ENCODE results near the gene PTPRD.

Gene PTPRD

DNA sequence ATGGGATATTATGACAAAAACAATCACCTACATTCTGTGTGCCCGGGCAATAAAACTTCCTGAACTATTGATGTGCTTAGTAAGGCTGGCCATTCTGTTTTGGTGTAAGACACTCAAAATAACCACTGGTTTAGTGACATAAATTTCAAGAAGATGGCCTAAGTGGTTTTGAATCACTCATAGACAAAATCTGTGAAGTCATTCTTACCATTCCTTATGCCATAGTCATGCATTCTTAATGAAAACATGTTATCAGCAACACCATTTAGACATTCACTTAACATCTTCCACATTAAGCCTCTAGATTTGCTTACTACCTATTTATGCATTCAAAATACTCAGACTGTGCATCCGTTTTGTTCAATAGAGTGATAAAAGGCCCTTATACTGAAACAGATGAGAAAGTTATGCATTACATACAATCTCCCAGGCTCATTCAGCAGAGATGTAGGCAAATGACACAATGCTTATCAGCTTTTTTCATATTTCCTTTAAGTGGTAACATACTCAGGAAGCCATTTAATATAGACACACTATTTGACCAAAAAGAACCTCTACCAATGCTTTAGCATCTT lies 1964.4 kb downstream of the PTPRD start:
- DNase-seq (ENCODE audit: low read depth, low spot score), result peak; percentile 31

- no peak for DNase-seq (ENCODE audit: low read depth, low spot score)
These were observed 1965.0 kb downstream of the PTPRD start for GRCh38 chr9:8647824-8648223.

GRCh38 chr9:8644571-8644970 lies 1968.2 kb downstream of the PTPRD start:
- no peak for DNase-seq (ENCODE audit: low read depth, low spot score)

DNA sequence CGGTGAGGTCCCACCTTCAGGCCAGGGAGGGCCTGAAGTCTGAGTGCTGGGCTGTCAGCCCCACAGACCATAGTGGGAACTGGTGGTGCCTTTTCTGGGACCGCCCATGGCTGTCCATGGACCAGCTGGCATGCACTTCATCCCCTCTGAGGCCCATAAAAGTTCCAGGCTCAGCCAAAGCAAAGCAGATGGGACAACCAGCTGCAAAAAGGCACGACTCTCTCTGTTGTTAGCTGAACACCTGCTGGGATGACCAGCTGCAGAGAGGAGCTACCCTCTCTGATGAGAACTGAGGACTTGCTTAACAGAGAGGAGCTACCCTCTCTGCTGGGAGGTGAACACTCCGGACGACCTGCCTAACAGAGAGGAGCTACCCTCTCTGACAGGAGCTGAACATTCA lies 1968.9 kb downstream of the PTPRD start:
- DNase-seq (ENCODE audit: low read depth, low spot score), result no peak

GRCh38 chr9:8643464-8643863 lies 1969.3 kb downstream of the PTPRD start:
- no peak for DNase-seq (ENCODE audit: low read depth, low spot score)

DNA sequence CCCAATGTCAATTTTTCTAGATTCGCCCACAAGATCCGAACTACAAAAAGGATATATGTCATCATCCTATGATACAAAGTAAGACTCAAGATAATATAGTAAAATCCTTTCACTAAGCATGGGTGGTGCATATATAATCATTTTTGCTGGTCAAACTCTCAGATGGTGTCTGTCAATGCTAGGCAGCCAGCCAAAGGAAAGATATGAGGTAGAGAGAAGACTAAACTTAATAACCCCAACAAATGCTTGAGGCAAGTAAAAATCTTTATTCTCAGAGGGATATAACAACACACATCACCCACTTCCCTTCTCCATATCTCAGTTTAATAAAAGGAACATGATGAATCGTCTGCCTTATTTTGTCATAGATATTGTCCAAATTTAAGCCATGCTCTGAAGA lies 1972.0 kb downstream of the PTPRD start:
- no peak for DNase-seq (ENCODE audit: low read depth, low spot score)

DNA sequence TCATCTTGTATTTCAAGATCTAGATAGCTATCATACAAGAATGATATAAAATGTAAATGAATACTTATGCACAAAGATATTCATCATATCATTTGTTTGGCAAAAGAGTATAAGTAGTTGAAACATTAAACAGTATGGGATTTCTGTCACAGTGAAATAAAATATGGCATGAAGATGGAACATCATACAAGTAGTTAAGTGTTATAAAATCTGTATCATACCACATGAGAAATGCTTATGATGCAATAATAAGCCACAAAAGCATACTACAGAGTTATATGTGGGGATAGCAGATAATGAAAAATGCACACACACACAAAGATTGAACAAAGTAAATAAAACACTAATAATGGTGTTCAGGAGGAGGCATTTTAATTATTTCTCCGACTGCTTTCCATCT lies 1975.2 kb downstream of the PTPRD start:
- no peak for DNase-seq (ENCODE audit: low read depth, low spot score)

GRCh38 chr9:8633784-8634183 lies 1979.0 kb downstream of the PTPRD start:
- DNase-seq (ENCODE audit: low read depth, low spot score), result no peak

DNA sequence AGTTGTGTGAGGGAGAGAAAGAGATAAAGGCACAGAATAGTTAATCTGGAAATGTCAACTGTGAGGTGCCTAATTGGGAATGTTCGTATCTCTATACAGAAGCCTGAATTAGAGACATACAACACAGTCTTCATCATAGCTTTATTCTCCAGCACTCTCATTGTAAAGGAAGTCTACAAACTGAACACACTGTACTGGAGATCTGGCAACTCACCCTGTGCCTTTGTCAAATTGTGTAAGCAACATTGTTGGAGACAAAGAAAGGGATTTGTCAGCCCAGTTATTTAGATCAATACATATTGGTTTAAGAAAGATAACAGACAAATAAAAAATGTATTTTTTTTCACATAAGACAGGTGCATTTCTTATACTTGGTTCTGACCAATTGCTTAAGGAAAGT lies 1980.3 kb downstream of the PTPRD start:
- no peak for DNase-seq (ENCODE audit: low read depth, low spot score)

DNA sequence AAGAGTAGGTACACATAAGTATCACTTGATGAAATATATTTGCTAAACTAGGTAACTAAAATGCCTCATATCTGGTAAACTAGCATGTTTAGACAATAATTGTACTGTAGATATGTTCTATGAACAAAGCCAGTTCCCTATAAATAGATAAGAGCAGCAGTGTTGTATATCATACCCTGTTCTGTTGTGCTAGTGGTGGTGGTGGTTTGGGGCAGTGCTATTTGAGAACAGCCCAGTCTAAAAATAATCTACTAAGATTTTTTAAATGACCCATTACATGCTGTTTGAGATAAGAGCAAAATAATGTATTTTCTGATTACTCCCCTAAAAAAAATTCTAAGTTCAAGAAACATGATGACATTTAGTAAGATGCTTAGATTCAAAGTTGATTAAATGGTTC lies 1984.0 kb downstream of the PTPRD start:
- DNase-seq (ENCODE audit: low read depth, low spot score), result no peak

- DNase-seq (ENCODE audit: low read depth, low spot score), result no peak
These were observed 1984.7 kb downstream of the PTPRD start for GRCh38 chr9:8627976-8628679.

GRCh38 chr9:8622871-8623270 lies 1989.9 kb downstream of the PTPRD start:
- DNase-seq (ENCODE audit: low read depth, low spot score), result no peak

DNA sequence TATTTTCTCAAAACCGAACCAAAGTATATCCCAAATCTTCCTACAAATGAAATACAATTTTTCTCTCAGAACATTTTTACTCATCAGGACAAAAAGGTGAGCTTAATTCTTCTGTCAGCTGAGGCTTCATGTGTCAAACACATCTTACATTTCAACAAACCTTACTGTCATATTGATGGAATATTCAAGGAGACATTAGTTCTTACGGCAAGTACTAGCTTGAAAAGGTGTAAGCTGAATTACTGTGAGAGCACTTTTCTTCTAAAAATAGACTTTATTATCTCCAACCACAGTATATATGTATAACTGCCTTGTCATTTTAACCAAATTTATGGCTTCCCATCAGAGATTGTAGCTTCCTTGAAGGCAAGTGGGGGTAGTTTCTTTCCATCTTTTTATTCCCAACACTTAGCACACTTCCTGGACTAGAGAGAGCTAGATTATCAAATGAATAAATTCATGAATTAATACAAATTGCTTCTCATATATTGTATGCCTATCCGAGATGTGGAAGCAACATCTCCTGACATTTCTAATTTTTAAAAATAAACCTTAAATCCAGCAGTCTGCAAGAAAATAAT lies 1990.5 kb downstream of the PTPRD start:
- DNase-seq (ENCODE audit: low read depth, low spot score), result no peak

GRCh38 chr9:8621416-8621815 lies 1991.4 kb downstream of the PTPRD start:
- no peak for DNase-seq (ENCODE audit: low read depth, low spot score)

DNA sequence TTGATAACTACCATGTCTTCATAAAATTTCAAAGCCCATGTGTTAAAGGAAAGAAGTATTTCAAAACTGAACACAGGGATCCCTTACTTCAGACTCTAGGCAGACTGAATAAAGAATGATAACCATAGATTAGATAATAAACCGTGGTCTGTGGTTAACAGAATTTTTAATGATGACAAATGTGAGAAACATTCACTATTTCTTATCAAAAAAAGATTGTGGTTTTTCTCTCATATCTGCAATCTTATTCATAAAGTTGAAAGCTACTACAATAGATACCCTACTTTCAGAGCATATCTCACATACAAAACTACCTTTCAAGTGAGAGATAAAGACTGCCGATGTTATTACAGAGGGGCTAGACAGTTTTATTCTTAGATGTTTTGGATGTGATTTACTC lies 1996.4 kb downstream of the PTPRD start:
- peak; percentile 22 for DNase-seq (ENCODE audit: low read depth, low spot score)

DNA sequence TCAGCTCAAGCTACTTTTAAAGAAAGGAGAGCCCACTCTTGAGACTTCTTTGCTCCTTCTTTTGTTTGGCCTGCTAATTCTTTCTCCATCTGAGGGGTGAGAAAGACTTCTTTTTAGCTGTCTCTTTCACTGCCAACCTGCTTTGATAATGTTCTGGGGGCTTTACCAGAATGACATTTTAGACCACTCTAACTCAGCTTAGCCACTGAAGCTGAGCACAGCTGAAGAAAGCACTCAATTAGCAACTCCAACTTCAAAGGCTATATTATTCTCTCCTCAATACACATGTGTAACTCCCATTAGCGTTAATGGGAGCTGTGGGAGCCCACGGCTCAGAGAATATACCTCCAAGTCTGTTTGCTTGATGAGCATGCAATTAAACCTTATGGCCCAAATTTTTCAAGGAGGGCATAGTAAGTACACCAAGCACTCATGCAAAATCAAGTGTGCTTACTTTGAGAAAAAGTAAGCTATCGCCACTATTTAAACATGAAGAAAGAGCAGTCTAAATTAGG lies 1997.8 kb downstream of the PTPRD start:
- DNase-seq (ENCODE audit: low read depth, low spot score), result no peak

DNA sequence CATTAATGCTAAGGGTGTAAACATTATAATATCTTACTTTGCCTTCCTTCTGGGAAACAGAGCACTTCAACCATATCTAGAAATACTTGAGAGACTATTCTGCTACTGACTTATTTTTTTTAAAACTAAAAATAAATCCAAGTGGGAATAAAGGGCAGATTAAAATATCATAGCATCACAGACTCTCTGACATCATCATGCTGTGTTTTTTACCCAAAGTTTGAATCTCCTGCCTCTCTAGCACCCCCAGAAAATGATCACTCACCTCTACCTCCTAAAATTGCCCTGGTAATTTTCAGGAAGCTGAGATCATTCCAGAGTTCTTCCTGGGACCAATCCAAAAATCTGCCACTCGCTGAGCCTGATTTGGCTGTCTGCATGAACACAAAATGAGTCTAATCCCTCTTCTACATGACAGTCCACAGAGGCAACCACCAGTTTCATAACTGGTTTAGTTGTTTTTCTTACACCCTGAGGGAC lies 1999.4 kb downstream of the PTPRD start:
- DNase-seq (ENCODE audit: low read depth, low spot score), result peak; percentile 68

DNA sequence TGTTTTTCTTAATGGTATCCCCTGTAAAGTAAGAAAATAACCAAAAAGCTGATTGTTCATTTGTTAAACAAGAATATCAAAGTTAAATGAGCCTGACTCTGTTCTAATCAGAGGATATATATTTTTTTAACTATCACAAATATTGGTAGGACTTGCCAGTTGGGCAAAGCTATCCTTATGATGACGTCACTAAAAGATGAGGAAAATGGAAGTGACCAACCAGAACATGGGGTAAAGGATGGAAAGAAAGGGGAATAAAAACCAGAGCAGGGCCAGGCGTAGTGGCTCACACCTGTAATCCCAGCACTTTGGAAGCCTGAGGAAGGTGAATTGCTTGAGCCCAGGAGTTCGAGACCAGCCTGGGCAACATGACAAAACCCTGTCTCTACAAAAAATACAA lies 2001.6 kb downstream of the PTPRD start:
- no peak for DNase-seq (ENCODE audit: low read depth, low spot score)

- DNase-seq (ENCODE audit: low read depth, low spot score), result no peak
These were observed 2002.5 kb downstream of the PTPRD start for GRCh38 chr9:8610256-8610655.

DNA sequence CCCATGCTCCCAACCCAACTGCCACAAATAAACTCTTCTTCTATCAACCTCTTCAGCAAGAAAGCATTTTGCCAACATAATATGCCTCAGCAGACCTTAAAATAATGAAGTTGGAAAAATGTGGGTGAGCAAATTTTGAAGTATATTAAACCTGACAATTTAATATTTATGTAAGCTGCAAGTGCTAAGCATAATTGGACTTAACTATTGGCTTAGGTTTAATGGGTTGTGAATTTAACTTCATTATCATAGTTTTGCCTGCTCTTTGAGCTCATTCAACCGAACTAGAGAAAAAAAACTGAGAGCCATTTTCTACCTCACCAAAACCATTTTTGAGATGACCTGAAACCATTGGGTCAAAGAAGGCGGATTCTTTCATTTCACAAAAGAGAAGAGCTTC lies 2007.7 kb downstream of the PTPRD start:
- no peak for DNase-seq (ENCODE audit: low read depth, low spot score)

DNA sequence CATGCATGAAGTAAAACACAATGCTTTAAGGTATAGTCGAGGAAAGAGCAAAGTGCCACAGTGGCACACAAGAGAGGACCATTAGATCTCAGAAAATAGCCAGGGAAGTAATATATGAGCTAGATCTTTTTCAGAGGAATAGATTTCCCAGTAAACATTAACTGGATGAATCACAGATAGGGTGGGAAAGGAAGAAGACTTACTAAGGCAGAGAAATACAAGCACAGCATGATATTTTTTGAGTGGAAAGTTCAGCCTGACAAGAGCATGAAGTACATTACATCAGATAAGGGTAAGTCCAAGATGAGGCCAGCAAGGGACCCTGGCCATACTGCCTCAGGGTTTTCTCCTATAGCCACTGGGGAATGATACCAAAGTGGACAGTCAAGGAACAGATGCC lies 2008.6 kb downstream of the PTPRD start:
- DNase-seq (ENCODE audit: low read depth, low spot score), result no peak

GRCh38 chr9:8600914-8601680 lies 2011.7 kb downstream of the PTPRD start:
- no peak for DNase-seq (ENCODE audit: low read depth, low spot score)

Measured in astrocyte of the hippocampus (primary cell).